Right lobe of liver (tissue), 4 donors: Measurements from ENCODE around the gene KCNMA1.

Experiments
- CTCF ChIP-seq, 4 donors: fragments of 200-600 bp in 3 of 4; fragments of 450-650 bp in 1 of 4; IDR thresholded peaks; one replicate each; pipeline versions ENCODE4 v1.5.1 to v1.8.0; 2016 to 2022; ENCODE audit warnings: antibody characterized with exemption in 4 of 4, mild to moderate bottlenecking in 2 of 4
- POLR2A ChIP-seq: fragments of 450-650 bp; IDR thresholded peaks from one replicate; pipeline ENCODE4 v1.6.1; 2017; ENCODE audit warnings: antibody characterized with exemption, mild to moderate bottlenecking
- donor health status: DM: no; HTN: no; CAD: no.
- donor health status: DM: no; HTN: no; CAD: no.
- donor health status: DM: no; HTN: yes; CAD: no.

GRCh38 chr10:77011874-77012811 lies 625.5 kb downstream of the KCNMA1 start:
- TF ChIP-seq CTCF (IDR thresholded peaks at IDR 0.05) (no peak), POLR2A (no peak)
